ENCODE data around the gene MRPS15.
"Not testable (repeated sequence)": the region's sequence is repeated elsewhere in the genome, so short reads cannot be mapped to it uniquely, and the experiment has no call there.

Gene MRPS15

DNA sequence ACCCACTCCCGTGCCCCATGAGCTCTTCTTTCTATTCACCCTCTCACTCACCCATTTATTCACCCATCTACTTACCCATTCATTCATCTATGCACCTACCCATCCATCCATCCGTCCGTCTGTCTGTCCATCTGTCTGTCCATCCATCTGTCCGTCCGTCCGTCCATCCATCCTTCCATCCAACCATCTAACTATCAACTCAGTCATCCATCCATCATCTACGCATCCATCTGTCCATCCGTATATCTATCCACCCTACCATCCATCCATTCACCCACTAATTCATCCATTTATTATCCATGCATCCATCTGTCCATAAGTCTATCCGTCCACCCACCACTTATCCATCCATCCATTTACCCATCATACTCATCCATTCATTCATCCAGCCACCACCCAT, 29.3 kb upstream of the MRPS15 start:
- in situ Hi-C loops (cut with HindIII; ENCODE audit: low sequenced_read_pairs) = no loop called here
- no peak overlapping the region for H3K4me3 ChIP-seq (ENCODE audit: low read depth, low read length)
- TF ChIP-seq, protein P1, sequence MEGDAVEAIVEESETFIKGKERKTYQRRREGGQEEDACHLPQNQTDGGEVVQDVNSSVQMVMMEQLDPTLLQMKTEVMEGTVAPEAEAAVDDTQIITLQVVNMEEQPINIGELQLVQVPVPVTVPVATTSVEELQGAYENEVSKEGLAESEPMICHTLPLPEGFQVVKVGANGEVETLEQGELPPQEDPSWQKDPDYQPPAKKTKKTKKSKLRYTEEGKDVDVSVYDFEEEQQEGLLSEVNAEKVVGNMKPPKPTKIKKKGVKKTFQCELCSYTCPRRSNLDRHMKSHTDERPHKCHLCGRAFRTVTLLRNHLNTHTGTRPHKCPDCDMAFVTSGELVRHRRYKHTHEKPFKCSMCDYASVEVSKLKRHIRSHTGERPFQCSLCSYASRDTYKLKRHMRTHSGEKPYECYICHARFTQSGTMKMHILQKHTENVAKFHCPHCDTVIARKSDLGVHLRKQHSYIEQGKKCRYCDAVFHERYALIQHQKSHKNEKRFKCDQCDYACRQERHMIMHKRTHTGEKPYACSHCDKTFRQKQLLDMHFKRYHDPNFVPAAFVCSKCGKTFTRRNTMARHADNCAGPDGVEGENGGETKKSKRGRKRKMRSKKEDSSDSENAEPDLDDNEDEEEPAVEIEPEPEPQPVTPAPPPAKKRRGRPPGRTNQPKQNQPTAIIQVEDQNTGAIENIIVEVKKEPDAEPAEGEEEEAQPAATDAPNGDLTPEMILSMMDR (IDR thresholded peaks at IDR 0.05; ENCODE audit: low read depth, low read length, missing control alignments) = no peak
- no peak for DNase-seq (ENCODE audit: low read depth)

DNA sequence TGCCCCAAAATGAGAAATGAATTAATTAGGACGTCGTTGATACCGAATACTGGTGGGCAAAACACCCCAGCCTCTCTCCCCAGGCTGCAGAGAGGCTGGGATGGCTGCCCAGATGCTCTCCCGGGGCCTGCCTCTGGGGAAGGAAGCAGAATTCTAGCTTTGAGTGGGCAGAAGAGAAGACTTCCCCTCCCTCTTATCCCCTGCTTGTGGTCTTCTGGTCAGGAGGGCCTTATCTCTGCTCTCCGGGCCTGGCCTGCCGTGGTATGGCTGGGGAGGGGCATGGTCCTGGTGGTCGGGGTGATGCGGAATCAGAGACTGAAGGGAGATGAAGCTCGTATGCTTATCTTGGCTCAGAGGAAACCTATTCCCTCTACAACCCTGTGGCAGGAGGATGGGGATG, 28.3 kb upstream of the MRPS15 start:
- no peak overlapping the region for H3K4me3 ChIP-seq (ENCODE audit: low read depth, low read length)
- TF ChIP-seq, protein P1 (IDR thresholded peaks at IDR 0.05; ENCODE audit: low read depth, low read length, missing control alignments) = no peak
- no peak for DNase-seq (ENCODE audit: low read depth)
- in situ Hi-C loops (cut with HindIII; ENCODE audit: low sequenced_read_pairs) = no loop called here

DNA sequence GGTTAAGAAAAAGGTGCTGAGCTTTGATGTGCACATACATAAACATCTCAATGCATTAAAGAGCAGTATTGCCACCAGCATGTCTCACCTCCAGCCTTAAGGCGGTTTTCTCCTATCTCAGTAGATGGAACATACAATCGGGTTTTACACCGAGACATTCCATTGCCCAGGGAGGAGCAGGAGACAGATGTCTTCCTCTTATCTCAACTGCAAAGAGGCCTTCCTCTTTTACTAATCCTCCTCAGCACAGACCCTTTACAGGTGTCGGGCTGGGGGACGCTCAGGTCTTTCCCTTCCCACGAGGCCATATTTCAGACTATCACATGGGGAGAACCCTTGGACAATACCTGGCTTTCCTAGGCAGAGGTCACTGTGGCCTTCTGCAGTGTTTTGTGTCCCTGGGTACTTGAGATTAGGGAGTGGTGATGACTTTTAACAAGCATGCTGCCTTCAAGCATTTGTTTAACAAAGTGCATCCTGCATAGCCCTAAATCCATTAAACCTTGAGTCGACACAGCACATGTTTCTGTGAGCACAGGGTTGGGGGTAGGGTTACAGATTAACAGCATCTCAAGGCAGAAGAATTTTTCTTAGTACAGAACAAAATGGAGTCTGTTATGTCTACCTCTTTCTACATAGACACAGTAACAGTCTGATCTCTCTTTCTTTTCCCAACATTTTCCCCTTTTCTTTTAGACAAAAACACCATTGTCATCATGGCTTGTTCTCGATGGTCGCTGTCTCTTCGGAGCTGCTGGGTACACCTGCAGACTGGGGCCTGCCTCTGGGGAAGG, 25.3 kb upstream of the MRPS15 start:
- H3K4me3 ChIP-seq (ENCODE audit: low read depth, low read length); in situ Hi-C loops (cut with HindIII; ENCODE audit: low sequenced_read_pairs): not testable (repeated sequence)

DNA sequence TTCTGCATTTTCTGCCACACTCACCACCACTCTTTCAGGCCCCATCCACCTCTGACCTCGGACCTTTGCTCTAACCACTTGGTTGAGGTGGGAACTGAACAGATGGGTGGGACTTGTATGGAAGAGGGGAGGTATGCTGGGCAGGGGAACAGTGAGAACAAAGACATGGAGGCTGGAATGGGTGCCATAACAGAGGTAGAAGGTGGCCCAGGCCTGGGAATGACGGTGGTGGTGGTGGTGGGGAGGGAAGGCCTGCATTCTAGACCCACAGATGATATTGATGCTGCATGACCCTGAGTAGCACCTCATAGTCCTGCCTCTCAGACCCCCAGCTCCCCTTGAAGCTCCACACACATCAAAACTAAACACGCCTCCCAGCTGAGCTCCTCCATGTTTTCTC, 23.7 kb upstream of the MRPS15 start:
- H3K4me3 ChIP-seq (ENCODE audit: low read depth, low read length) = no peak overlapping the region
- in situ Hi-C loops (cut with HindIII; ENCODE audit: low sequenced_read_pairs) = no loop called here
- no peak for DNase-seq (ENCODE audit: low read depth)
- TF ChIP-seq, protein P1 (IDR thresholded peaks at IDR 0.05; ENCODE audit: low read depth, low read length, missing control alignments) = no peak

More for the DNA sequence above, 25.3 kb upstream of the MRPS15 start:
- not testable (repeated sequence) for DNase-seq (ENCODE audit: low read depth)

DNA sequence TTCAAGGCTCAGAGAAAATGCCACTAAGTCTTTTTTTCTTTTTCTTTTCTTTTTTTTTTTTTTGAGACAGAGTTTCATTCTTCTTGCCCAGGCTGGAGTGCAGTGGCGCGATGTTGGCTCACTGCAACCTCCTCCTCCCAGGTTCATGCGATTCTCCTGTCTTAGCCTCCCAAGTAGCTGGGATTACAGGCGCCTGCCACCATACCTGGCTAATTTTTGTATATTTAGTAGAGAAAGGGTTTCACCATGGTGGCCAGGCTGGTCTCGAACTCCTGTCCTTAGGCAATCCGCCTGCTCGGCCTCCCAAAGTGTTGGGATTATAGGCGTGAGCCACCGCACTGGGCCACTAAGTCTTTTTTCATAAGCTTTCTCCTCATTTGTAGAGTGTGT, 23.1 kb upstream of the MRPS15 start:
- DNase-seq (ENCODE audit: low read depth); in situ Hi-C loops (cut with HindIII; ENCODE audit: low sequenced_read_pairs); H3K4me3 ChIP-seq (ENCODE audit: low read depth, low read length): not testable (repeated sequence)

DNA sequence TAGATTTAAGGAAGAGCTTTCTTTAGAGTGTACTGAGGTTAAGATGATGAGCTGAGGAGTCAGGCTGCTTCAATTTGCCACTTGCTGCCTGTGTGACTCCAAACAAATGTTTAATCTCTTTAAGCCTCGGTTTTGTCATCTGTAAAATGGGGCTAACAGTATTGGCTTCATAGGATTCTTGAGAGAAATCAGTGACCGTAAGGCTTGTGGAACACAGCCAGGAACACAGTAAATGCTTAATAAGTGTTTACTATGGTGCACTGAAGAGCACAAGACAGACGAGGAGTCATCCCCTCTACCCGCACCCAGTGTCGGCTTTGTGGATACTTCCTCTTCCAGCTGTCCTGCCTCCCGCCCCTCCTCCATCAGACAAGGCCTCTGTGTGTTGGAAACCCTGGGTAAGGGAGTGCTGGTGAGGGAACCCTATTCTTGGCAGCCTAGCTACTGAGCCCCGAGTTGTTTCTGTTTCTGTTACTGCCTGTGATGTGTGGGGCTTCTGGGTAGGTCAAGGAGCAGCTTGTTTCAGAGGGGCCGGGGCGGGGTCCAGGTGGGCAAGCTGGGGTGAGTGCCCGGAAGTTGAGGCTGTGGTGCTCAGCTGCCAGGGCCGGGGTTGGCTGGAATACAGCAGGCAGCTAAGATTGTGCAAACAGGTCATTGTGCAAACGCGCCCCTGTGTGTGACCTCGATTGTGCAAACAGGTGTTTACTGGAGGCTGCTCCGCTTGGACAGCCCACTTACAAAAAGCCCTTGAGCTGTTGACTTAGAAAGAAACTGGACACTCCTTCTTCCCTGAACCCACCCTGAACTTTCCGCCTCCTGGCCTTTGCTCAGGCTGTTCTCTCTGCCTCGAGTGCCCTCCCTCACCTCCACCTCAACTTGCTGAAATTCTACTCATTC, 22.5 kb upstream of the MRPS15 start:
- H3K4me3 ChIP-seq (ENCODE audit: low read depth, low read length) = no peak overlapping the region
- TF ChIP-seq, protein P1 (IDR thresholded peaks at IDR 0.05; ENCODE audit: low read depth, low read length, missing control alignments) = no peak
- in situ Hi-C loops (cut with HindIII; ENCODE audit: low sequenced_read_pairs) = no loop called here
- no peak for DNase-seq (ENCODE audit: low read depth)

DNA sequence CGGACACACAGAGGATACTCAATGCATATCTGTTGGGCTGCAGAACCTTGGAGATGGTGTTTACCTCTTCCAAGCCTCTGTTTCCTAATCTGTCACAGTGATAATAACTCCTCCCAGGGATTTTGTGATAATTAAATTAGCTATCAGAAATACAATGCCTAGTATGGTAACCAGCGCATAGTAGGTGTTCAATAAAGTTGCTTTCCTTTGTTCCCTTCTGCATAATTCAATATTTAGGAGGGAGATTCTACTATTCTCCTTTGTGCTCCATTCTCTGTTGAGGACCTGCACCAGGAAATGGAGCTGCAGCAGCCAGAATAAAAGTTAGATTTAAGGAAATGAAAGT, 21.9 kb upstream of the MRPS15 start:
- TF ChIP-seq, protein P1 (IDR thresholded peaks at IDR 0.05; ENCODE audit: low read depth, low read length, missing control alignments) = no peak
- DNase-seq (ENCODE audit: low read depth) = no peak

More for the DNA sequence above, 21.9 kb upstream of the MRPS15 start:
- H3K4me3 ChIP-seq (ENCODE audit: low read depth, low read length) = no peak overlapping the region
- in situ Hi-C loops (cut with HindIII; ENCODE audit: low sequenced_read_pairs) = no loop called here
